GM21528 (cell line): ENCODE data around the gene PMM2.
A peak's percentile ranks its signal among the peaks of the same experiment; 100 is the strongest.

Source experiments
- ATAC-seq: cut with Tn5 transposase; IDR thresholded peaks from one replicate; pipeline ENCODE4 v1.9.1; 2021; ENCODE audit warnings: mild to moderate bottlenecking, moderate library complexity; ENCODE audit not compliant: unreplicated experiment, low FRiP score

PMM2 gene

GRCh38 chr16:8882041-8882617 is 84.5 kb downstream of the PMM2 start, which contains the start of gene LITAFD:
Gene LITAFD (plus strand): TSS chr16:8882351. CDS start chr16:8884356, 2,005 bp downstream.
- no peak for ATAC-seq

GRCh38 chr16:8882725-8883377 is 85.2 kb downstream of the PMM2 start:
- no peak for ATAC-seq

- ATAC-seq, result no peak
These were observed 88.3 kb downstream of the PMM2 start for GRCh38 chr16:8885674-8886592.

GRCh38 chr16:8886593-8887430 is 89.2 kb downstream of the PMM2 start:
- ATAC-seq, result no peak

GRCh38 chr16:8887431-8887765 is 89.8 kb downstream of the PMM2 start:
- no peak for ATAC-seq

GRCh38 chr16:8887952-8888560 is 90.4 kb downstream of the PMM2 start:
- ATAC-seq, result no peak

GRCh38 chr16:8888951-8889892 is 91.6 kb downstream of the PMM2 start:
- no peak for ATAC-seq

- no peak for ATAC-seq
These were observed 92.4 kb downstream of the PMM2 start for GRCh38 chr16:8889893-8890548.

- no peak for ATAC-seq
These were observed 92.9 kb downstream of the PMM2 start for GRCh38 chr16:8890549-8890921.

GRCh38 chr16:8892101-8892575 is 94.5 kb downstream of the PMM2 start:
- ATAC-seq, result peak; percentile 21

- no peak for ATAC-seq
These were observed 95.8 kb downstream of the PMM2 start for GRCh38 chr16:8893426-8893825.

GRCh38 chr16:8893976-8894690 is 96.5 kb downstream of the PMM2 start:
- ATAC-seq, result no peak

GRCh38 chr16:8894736-8895334 is 97.2 kb downstream of the PMM2 start:
- no peak for ATAC-seq

- ATAC-seq, result no peak
These were observed 101.2 kb downstream of the PMM2 start for GRCh38 chr16:8898660-8899318.
